GM12878 (cell line): ENCODE data around the gene GNAQ. TPM values are rescaled to one million over a fixed set of nuclear protein-coding genes. Genes with fewer than 3 reads are reported as not detected.
A peak's percentile ranks its signal among the peaks of the same experiment; 100 is the strongest.

Experiments used
- ATAC-seq: fragments of 200-7000 bp; cut with Tn5 transposase; 3 replicates; pipeline ENCODE4 v1.9.1; 2020; ENCODE audit warnings: mild to moderate bottlenecking, moderate library complexity
- BruUV-seq: library from RNA; stranded (reverse); fragments of 400-500 nt; replicated peaks from 2 replicates; lab custom pipeline; 2021; lab: Mats Ljungman, UMichigan
- CTCF ChIA-PET: fragments of 300-600 bp; sonication (Branson Sonifier 250); formaldehyde crosslinking; extraction: SDS; loops from one replicate; lab custom pipeline; 2021; ENCODE audit warnings: inconsistent platforms; lab: Yijun Ruan, JAX
- POLR2A ChIA-PET: fragments of 350-600 bp; formaldehyde crosslinking; extraction: SDS; loops from one replicate; lab custom pipeline; 2021; ENCODE audit warnings: inconsistent platforms; lab: Charles Lee
- RAD21 ChIA-PET: fragments of 300-600 bp; sonication (Branson Sonifier 250); formaldehyde crosslinking; loops from one replicate; lab custom pipeline; 2023; ENCODE audit warnings: antibody characterized with exemption; ENCODE audit not compliant: unreplicated experiment; lab: Charles Lee
- SMC1A ChIA-PET: fragments of 300-600 bp; sonication (Branson Sonifier 250); formaldehyde crosslinking; loops from one replicate; lab custom pipeline; 2023; ENCODE audit not compliant: unreplicated experiment, uncharacterized antibody; lab: Charles Lee
- DNase-seq: peaks from one replicate; pipeline ENCODE4 v3.0.0-alpha.2; 2011; ENCODE audit warnings: low read depth, low spot score
- FAIRE-seq: peaks from 3 replicates; lab custom pipeline; 2011; peaks lifted over from hg19 to GRCh38; lab: Jason Lieb, UNC
- H2AFZ ChIP-seq: 2 replicates; pipeline ENCODE4 v1.6.0; 2011; ENCODE audit warnings: low read depth, low read length, control low read depth; ENCODE audit not compliant: control insufficient read depth
- H3K27ac ChIP-seq: 2 replicates; pipeline ENCODE4 v1.5.1; 2011; ENCODE audit warnings: control low read depth; ENCODE audit not compliant: control insufficient read depth, insufficient read depth
- H3K27me3 ChIP-seq, 2 experiments: replicated peaks in 1 of 2; 2 replicates each; pipeline versions ENCODE4 v1.6.0 to v1.6.1; 2011; ENCODE audit warnings: low read length in 1 of 2; ENCODE audit not compliant: control insufficient read depth in 2 of 2, insufficient read depth in 2 of 2
- H3K36me3 ChIP-seq, 2 experiments: 2 replicates each; pipeline ENCODE4 v1.5.1; 2011; ENCODE audit warnings: low read length in 1 of 2; ENCODE audit not compliant: control insufficient read depth in 2 of 2, insufficient read depth in 2 of 2
- H3K4me1 ChIP-seq: 2 replicates; pipeline ENCODE4 v1.6.1; 2011; ENCODE audit warnings: mild to moderate bottlenecking, low read length, moderate library complexity, mixed read lengths; ENCODE audit not compliant: control insufficient read depth, insufficient read depth
- H3K4me2 ChIP-seq: 2 replicates; pipeline ENCODE4 v1.6.0; 2011; ENCODE audit warnings: control low read depth; ENCODE audit not compliant: control insufficient read depth, insufficient read depth
- H3K4me3 ChIP-seq: fragments of 200-600 bp; sonication (generic); 2 replicates; pipeline ENCODE4 v1.5.1; 2016
- H3K79me2 ChIP-seq: 2 replicates; pipeline ENCODE4 v1.6.0; 2011; ENCODE audit warnings: low read length; ENCODE audit not compliant: control insufficient read depth, insufficient read depth
- H3K9ac ChIP-seq: 2 replicates; pipeline ENCODE4 v1.8.0; 2011; ENCODE audit warnings: low read length, control low read depth, mixed read lengths; ENCODE audit not compliant: control insufficient read depth, insufficient read depth
- H3K9me3 ChIP-seq: replicated peaks from 3 replicates; pipeline ENCODE4 v1.5.1; 2011; ENCODE audit warnings: mild to moderate bottlenecking, low read length; ENCODE audit not compliant: control insufficient read depth, insufficient read depth
- H4K20me1 ChIP-seq: 2 replicates; pipeline ENCODE4 v1.6.0; 2011; ENCODE audit not compliant: control insufficient read depth, insufficient read depth
- CREM ChIP-seq: IDR thresholded peaks from 2 replicates; pipeline ENCODE4 v1.6.1; 2014; ENCODE audit warnings: antibody characterized with exemption, low read depth
- EED ChIP-seq: sonication (generic); IDR thresholded peaks from 2 replicates; pipeline ENCODE4 v1.6.1; 2016; ENCODE audit warnings: antibody characterized with exemption, low read depth
- IKZF1 ChIP-seq: fragments of 450-650 bp; conservative IDR thresholded peaks from 2 replicates; pipeline ENCODE4 v1.6.1; 2017; ENCODE audit warnings: antibody characterized with exemption, mild to moderate bottlenecking
- IRF3 ChIP-seq: fragments of 450-650 bp; IDR thresholded peaks from 2 replicates; pipeline ENCODE4 v1.6.1; 2014; ENCODE audit warnings: mild to moderate bottlenecking
- MTA2 ChIP-seq: fragments of 450-650 bp; IDR thresholded peaks from 2 replicates; pipeline ENCODE4 v1.6.1; 2016; ENCODE audit warnings: low read depth, mild to moderate bottlenecking, moderate library complexity
- MYB ChIP-seq: fragments of 150-350 bp; IDR thresholded peaks from 2 replicates; pipeline ENCODE4 v1.6.1; 2014; ENCODE audit warnings: mild to moderate bottlenecking, low read depth, low read length, borderline replicate concordance
- NR2F1 ChIP-seq: fragments of 450-650 bp; conservative IDR thresholded peaks from 2 replicates; pipeline ENCODE4 v1.6.1; 2017; ENCODE audit warnings: mild to moderate bottlenecking
- RELB ChIP-seq: fragments of 450-650 bp; IDR thresholded peaks from 2 replicates; pipeline ENCODE4 v1.6.1; 2017; ENCODE audit warnings: low read depth, mild to moderate bottlenecking, moderate library complexity
- SMAD5 ChIP-seq: IDR thresholded peaks from 2 replicates; pipeline ENCODE4 v1.6.1; 2016; ENCODE audit warnings: antibody characterized with exemption, low read depth
- ZNF592 ChIP-seq: fragments of 450-650 bp; IDR thresholded peaks from 2 replicates; pipeline ENCODE4 v1.6.1; 2017; ENCODE audit warnings: mild to moderate bottlenecking, moderate library complexity
- ZNF622 ChIP-seq: fragments of 450-650 bp; IDR thresholded peaks from 2 replicates; pipeline ENCODE4 v1.6.1; 2017; ENCODE audit warnings: mild to moderate bottlenecking, inconsistent platforms
- WGBS: methylation state at CpG from one replicate; pipeline ENCODE4 v1.1.6; 2016; ENCODE audit warnings: low lambda C conversion rate; ENCODE audit not compliant: insufficient replicate concordance, insufficient coverage; ENCODE audit errors: missing lambda C conversion rate; 5-methylcytosine and 5-hydroxymethylcytosine counted together
- in situ Hi-C: fragments of 300-500 bp; cut with MboI; formaldehyde crosslinking; loops from 9 replicates; pipeline ENCODE4 v1.14.3; 2018; ENCODE audit warnings: mixed read lengths
- intact Hi-C: fragments of 100-400 bp; cut with micrococcal nuclease; formaldehyde crosslinking; loops from one replicate; pipeline ENCODE4 v1.14.2; 2022; ENCODE audit not compliant: unreplicated experiment
- polyA plus RNA-seq, 11 experiments: library from polyadenylated mRNA; depleted of rRNA in 4 of 11; unstranded in 6 of 11; stranded (reverse) in 5 of 11; fragments of >200 nt; fragmentation: Nextera tagmentation in 4 of 11; fragmentation: Illumina TruSeq in 1 of 11; extraction: Ambion mirVana in 4 of 11; extraction: Trizol in 1 of 11; gene quantifications; 1 replicate in 1 of 11; 2 replicates in 10 of 11; pipeline versions ENCODE4 v1.2.1 to v1.2.3, GENCODE V29; 2011 to 2016; ENCODE audit warnings: inconsistent platforms in 2 of 11, missing spikeins in 2 of 11, low read depth in 1 of 11
- total RNA-seq, 4 experiments: library from RNA; depleted of rRNA in 3 of 4; stranded (reverse); fragments of >200 nt in 3 of 4; fragmentation: Illumina TruSeq in 1 of 4; extraction: Trizol in 1 of 4; gene quantifications; 2 replicates each; pipeline versions ENCODE4 v1.2.1 to v1.2.3, GENCODE V29; 2013 to 2021
- TF ChIP-seq, protein P1 (sequence below): fragments of 450-650 bp; IDR thresholded peaks from 2 replicates; pipeline ENCODE4 v1.6.1; 2016; ENCODE audit warnings: mild to moderate bottlenecking, moderate library complexity, borderline replicate concordance

GNAQ gene
- total and polyA plus RNA-seq, 10 of the 15 experiments (the other 5 are each of a cell fraction or from before 2014, with no cell fraction given), result 0.15 to 47.2 (median 0.49) TPM

DNA sequence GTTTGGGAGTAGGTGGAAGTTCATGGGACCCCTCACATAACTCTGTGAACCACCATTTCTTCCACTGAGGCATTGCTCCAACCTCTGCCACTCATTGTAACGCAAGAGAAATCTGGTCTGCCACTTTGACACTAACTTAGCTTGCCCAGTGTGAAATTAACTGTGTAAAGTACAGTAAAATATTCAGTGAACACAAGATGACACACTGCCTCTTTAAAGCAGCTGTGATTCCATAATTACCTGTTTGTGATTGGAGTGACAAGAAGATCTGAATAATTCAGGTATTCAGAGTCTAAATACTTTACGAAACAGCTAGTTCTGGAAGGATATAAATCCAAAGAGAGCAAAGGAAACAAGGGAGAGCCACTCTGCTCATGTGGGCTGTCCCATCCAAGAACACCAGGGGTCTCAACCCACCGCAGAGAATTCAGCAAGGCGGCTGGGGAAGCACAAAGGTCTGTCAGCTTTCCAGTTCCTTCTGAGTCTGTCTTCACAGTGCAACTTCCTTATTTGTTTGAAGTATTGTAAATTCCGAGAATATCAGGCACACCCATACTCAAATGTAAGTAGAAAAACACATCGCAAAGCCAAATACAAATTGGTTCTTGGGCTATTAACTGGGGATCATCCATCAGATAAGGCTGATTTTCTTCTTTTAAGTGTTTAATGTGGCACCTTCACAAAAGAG is 86.9 kb downstream of the GNAQ start:
- ChIA-PET CTCF (interaction anchor here (0.9 to 2.2 kb wide), 7 partner anchors 11 to 177 kb away, joined by 3 to 6 read pairs (median 4); no protein-coding TSS in a partner anchor), SMC1A (interaction anchor here (0.7 to 3.4 kb wide), 14 partner anchors 11 to 175 kb away, joined by 3 to 11 read pairs (median 4); no protein-coding TSS in a partner anchor), POLR2A (interaction anchor here (1.4 to 1.6 kb wide), 2 partner anchors 12 to 42 kb away, joined by 4 to 7 read pairs; no protein-coding TSS in a partner anchor), RAD21 (interaction anchor here (0.8 to 2.2 kb wide), 4 partner anchors 10 to 91 kb away, joined by 4 to 5 read pairs (median 4); no protein-coding TSS in a partner anchor)
- no peak overlapping the region for H3K4me2 ChIP-seq
- no peaks in the 10 kb centered on the region for H4K20me1 ChIP-seq
- H3K4me3 ChIP-seq, result no peak overlapping the region
- H3K79me2 ChIP-seq, result no peaks in the 10 kb centered on the region
- FAIRE-seq (no peak), ATAC-seq (peak; percentile 27), DNase-seq (no peak)
- intact Hi-C loops, result no loop called here
- H3K9me3 ChIP-seq, result no peaks in the 10 kb centered on the region
- 30% methylated on average over 6 of the region's 6 CpGs for WGBS
- H3K9ac ChIP-seq, result no peak overlapping the region
- H2AFZ ChIP-seq, result no peak overlapping the region
- in situ Hi-C loops, result no loop called here
- H3K27me3 ChIP-seq, result no peaks in the 10 kb centered on the region
- no peaks in the 10 kb centered on the region for H3K4me1 ChIP-seq
- no TSS peak for BruUV-seq
- no peaks in the 10 kb centered on the region for H3K36me3 ChIP-seq
- no peak overlapping the region for H3K27ac ChIP-seq
- TF ChIP-seq ZNF622 (no peak), SMAD5 (no peak), NR2F1 (no peak), CREM (no peak), EED (no peak), RELB (no peak), MYB (no peak), MTA2 (no peak), IKZF1 (no peak), IRF3 (no peak), ZNF592 (no peak)
- TF ChIP-seq, protein P1, sequence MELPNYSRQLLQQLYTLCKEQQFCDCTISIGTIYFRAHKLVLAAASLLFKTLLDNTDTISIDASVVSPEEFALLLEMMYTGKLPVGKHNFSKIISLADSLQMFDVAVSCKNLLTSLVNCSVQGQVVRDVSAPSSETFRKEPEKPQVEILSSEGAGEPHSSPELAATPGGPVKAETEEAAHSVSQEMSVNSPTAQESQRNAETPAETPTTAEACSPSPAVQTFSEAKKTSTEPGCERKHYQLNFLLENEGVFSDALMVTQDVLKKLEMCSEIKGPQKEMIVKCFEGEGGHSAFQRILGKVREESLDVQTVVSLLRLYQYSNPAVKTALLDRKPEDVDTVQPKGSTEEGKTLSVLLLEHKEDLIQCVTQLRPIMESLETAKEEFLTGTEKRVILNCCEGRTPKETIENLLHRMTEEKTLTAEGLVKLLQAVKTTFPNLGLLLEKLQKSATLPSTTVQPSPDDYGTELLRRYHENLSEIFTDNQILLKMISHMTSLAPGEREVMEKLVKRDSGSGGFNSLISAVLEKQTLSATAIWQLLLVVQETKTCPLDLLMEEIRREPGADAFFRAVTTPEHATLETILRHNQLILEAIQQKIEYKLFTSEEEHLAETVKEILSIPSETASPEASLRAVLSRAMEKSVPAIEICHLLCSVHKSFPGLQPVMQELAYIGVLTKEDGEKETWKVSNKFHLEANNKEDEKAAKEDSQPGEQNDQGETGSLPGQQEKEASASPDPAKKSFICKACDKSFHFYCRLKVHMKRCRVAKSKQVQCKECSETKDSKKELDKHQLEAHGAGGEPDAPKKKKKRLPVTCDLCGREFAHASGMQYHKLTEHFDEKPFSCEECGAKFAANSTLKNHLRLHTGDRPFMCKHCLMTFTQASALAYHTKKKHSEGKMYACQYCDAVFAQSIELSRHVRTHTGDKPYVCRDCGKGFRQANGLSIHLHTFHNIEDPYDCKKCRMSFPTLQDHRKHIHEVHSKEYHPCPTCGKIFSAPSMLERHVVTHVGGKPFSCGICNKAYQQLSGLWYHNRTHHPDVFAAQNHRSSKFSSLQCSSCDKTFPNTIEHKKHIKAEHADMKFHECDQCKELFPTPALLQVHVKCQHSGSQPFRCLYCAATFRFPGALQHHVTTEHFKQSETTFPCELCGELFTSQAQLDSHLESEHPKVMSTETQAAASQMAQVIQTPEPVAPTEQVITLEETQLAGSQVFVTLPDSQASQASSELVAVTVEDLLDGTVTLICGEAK, result no peak
